ENCODE measurements around the gene ACLY. TPM values are rescaled to one million over a fixed set of nuclear protein-coding genes. Genes with fewer than 3 reads are reported as not detected.

Gene ACLY
- total and polyA plus RNA-seq, 2 of the 13 experiments (the other 11 are each of a cell fraction or from before 2014, with no cell fraction given) = 111 to 218 TPM

Small RNA genes lying within 50 kb of the gene (small RNA-seq; reads per million reads assigned to genes)
- 0 reads per million in 3 experiments for gene AC125257.2 (ENCODE audit: insufficient read depth in 2 of 3, insufficient read length in 3 of 3, low read depth in 2 of 3, low replicate concordance in 1 of 3)

Other genes with a start within 250 kb of the ACLY start
- gene EIF1, start 230.1 kb downstream of the ACLY start, total RNA-seq (2016; rRNA removed; fragmentation: Illumina TruSeq; extraction: Trizol) = 147 and 199 TPM in 2 replicates
- gene EIF1, start 230.1 kb downstream of the ACLY start, polyA plus RNA-seq (2011; rRNA removed) = 388 and 517 TPM in 2 replicates
- gene GAST, start 206.6 kb downstream of the ACLY start, total RNA-seq (2016; rRNA removed; fragmentation: Illumina TruSeq; extraction: Trizol) = 0.42 TPM in 1 of 2 replicates, not detected in the other
- gene GAST, start 206.6 kb downstream of the ACLY start, polyA plus RNA-seq (2011; rRNA removed) = 0.32 and 0.65 TPM in 2 replicates
- 0.07 and 0.08 TPM in 2 replicates for gene HAP1, start 184.3 kb downstream of the ACLY start, total RNA-seq (2016; rRNA removed; fragmentation: Illumina TruSeq; extraction: Trizol)
- 0.07 and 0.30 TPM in 2 replicates for gene HAP1, start 184.3 kb downstream of the ACLY start, polyA plus RNA-seq (2011; rRNA removed)
- gene JUP, start 132.2 kb downstream of the ACLY start, total RNA-seq (2016; rRNA removed; fragmentation: Illumina TruSeq; extraction: Trizol) = 20.6 and 20.9 TPM in 2 replicates
- 12.1 and 21.4 TPM in 2 replicates for gene JUP, start 132.2 kb downstream of the ACLY start, polyA plus RNA-seq (2011; rRNA removed)
- gene P3H4, start 107.0 kb downstream of the ACLY start, total RNA-seq (2016; rRNA removed; fragmentation: Illumina TruSeq; extraction: Trizol) = 13.5 and 37.1 TPM in 2 replicates
- gene P3H4, start 107.0 kb downstream of the ACLY start, polyA plus RNA-seq (2011; rRNA removed) = 50.6 and 54.9 TPM in 2 replicates
- 46.5 and 149 TPM in 2 replicates for gene FKBP10, start 105.9 kb downstream of the ACLY start, total RNA-seq (2016; rRNA removed; fragmentation: Illumina TruSeq; extraction: Trizol)
- gene FKBP10, start 105.9 kb downstream of the ACLY start, polyA plus RNA-seq (2011; rRNA removed) = 543 and 573 TPM in 2 replicates
- 92.1 and 104 TPM in 2 replicates for gene NT5C3B, start 82.7 kb downstream of the ACLY start, total RNA-seq (2016; rRNA removed; fragmentation: Illumina TruSeq; extraction: Trizol)
- gene NT5C3B, start 82.7 kb downstream of the ACLY start, polyA plus RNA-seq (2011; rRNA removed) = 119 and 126 TPM in 2 replicates
- gene KLHL10, start 81.1 kb downstream of the ACLY start, total RNA-seq (2016; rRNA removed; fragmentation: Illumina TruSeq; extraction: Trizol) = 0.04 TPM in 1 of 2 replicates, not detected in the other
- gene KLHL10, start 81.1 kb downstream of the ACLY start, polyA plus RNA-seq (2011; rRNA removed) = 0.05 and 0.08 TPM in 2 replicates
- 27.5 and 37.1 TPM in 2 replicates for gene KLHL11, start 53.5 kb downstream of the ACLY start, total RNA-seq (2016; rRNA removed; fragmentation: Illumina TruSeq; extraction: Trizol)
- gene KLHL11, start 53.5 kb downstream of the ACLY start, polyA plus RNA-seq (2011; rRNA removed) = 7.4 and 7.7 TPM in 2 replicates
- 0.53 and 0.60 TPM in 2 replicates for gene ODAD4, start 11.7 kb upstream of the ACLY start, total RNA-seq (2016; rRNA removed; fragmentation: Illumina TruSeq; extraction: Trizol)
- gene ODAD4, start 11.7 kb upstream of the ACLY start, polyA plus RNA-seq (2011; rRNA removed) = 0.48 and 0.73 TPM in 2 replicates
- 161 and 170 TPM in 2 replicates for gene CNP, start 47.8 kb upstream of the ACLY start, total RNA-seq (2016; rRNA removed; fragmentation: Illumina TruSeq; extraction: Trizol)
- 97.2 and 105 TPM in 2 replicates for gene CNP, start 47.8 kb upstream of the ACLY start, polyA plus RNA-seq (2011; rRNA removed)
- gene DNAJC7, start 98.5 kb upstream of the ACLY start, total RNA-seq (2016; rRNA removed; fragmentation: Illumina TruSeq; extraction: Trizol) = 132 and 179 TPM in 2 replicates
- gene DNAJC7, start 98.5 kb upstream of the ACLY start, polyA plus RNA-seq (2011; rRNA removed) = 47.7 and 54.7 TPM in 2 replicates
- 26.8 and 27.9 TPM in 2 replicates for gene NKIRAS2, start 101.1 kb upstream of the ACLY start, total RNA-seq (2016; rRNA removed; fragmentation: Illumina TruSeq; extraction: Trizol)
- 42.0 and 48.5 TPM in 2 replicates for gene NKIRAS2, start 101.1 kb upstream of the ACLY start, polyA plus RNA-seq (2011; rRNA removed)
- gene C17orf113, start 131.7 kb upstream of the ACLY start, total RNA-seq (2016; rRNA removed; fragmentation: Illumina TruSeq; extraction: Trizol) = 0.83 and 1.1 TPM in 2 replicates
- gene C17orf113, start 131.7 kb upstream of the ACLY start, polyA plus RNA-seq (2011; rRNA removed) = 0.87 and 1.4 TPM in 2 replicates
- gene ZNF385C, start 179.5 kb upstream of the ACLY start, total RNA-seq (2016; rRNA removed; fragmentation: Illumina TruSeq; extraction: Trizol) = 2.3 TPM in 2 replicates
- gene ZNF385C, start 179.5 kb upstream of the ACLY start, polyA plus RNA-seq (2011; rRNA removed) = 5.8 and 6.1 TPM in 2 replicates
- gene DHX58, start 193.8 kb upstream of the ACLY start, total RNA-seq (2016; rRNA removed; fragmentation: Illumina TruSeq; extraction: Trizol) = 3.9 and 6.7 TPM in 2 replicates
- 7.8 and 13.5 TPM in 2 replicates for gene DHX58, start 193.8 kb upstream of the ACLY start, polyA plus RNA-seq (2011; rRNA removed)
- gene KAT2A, start 202.4 kb upstream of the ACLY start, total RNA-seq (2016; rRNA removed; fragmentation: Illumina TruSeq; extraction: Trizol) = 20.2 and 29.1 TPM in 2 replicates
- gene KAT2A, start 202.4 kb upstream of the ACLY start, polyA plus RNA-seq (2011; rRNA removed) = 90.4 and 126 TPM in 2 replicates
- 0.13 and 0.24 TPM in 2 replicates for gene HSPB9, start 203.9 kb upstream of the ACLY start, total RNA-seq (2016; rRNA removed; fragmentation: Illumina TruSeq; extraction: Trizol)
- gene HSPB9, start 203.9 kb upstream of the ACLY start, polyA plus RNA-seq (2011; rRNA removed) = 0.05 and 0.31 TPM in 2 replicates
- gene RAB5C, start 236.0 kb upstream of the ACLY start, total RNA-seq (2016; rRNA removed; fragmentation: Illumina TruSeq; extraction: Trizol) = 110 and 136 TPM in 2 replicates
- gene RAB5C, start 236.0 kb upstream of the ACLY start, polyA plus RNA-seq (2011; rRNA removed) = 123 and 129 TPM in 2 replicates

Data from HepG2 (cell line).